SU-DHL-6 (cell line): ENCODE results near the gene FBH1.

Source experiments
- H2AFZ ChIP-seq: fragments of 200-600 bp; sonication (generic); 2 replicates; pipeline ENCODE4 v1.6.1; 2014; ENCODE audit warnings: low read depth, mild to moderate bottlenecking, moderate library complexity, mixed read lengths, antibody characterized with exemption, low read length; ENCODE audit not compliant: severe bottlenecking
- H3F3A ChIP-seq: fragments of 200-600 bp; shearing (Covaris generic); 2 replicates; pipeline ENCODE4 v1.6.0; 2016; ENCODE audit warnings: antibody characterized with exemption, mild to moderate bottlenecking; ENCODE audit not compliant: insufficient read depth
- H3K27ac ChIP-seq: fragments of 200-600 bp; sonication (generic); 2 replicates; pipeline ENCODE4 v1.5.1; 2016; ENCODE audit warnings: low read depth, mild to moderate bottlenecking, low read length, moderate library complexity, mixed read lengths
- H3K27me3 ChIP-seq: fragments of 200-600 bp; sonication (generic), shearing (Covaris generic); 2 replicates; pipeline ENCODE4 v1.6.0; 2014; ENCODE audit warnings: mild to moderate bottlenecking, low read length
- H3K36me3 ChIP-seq: fragments of 200-600 bp; sonication (generic); 2 replicates; pipeline ENCODE4 v1.6.1; 2014; ENCODE audit warnings: mild to moderate bottlenecking, low read length, mixed read lengths
- H3K4me2 ChIP-seq: fragments of 300-600, 200-600 bp; shearing (Covaris generic), sonication (generic); 2 replicates; pipeline ENCODE4 v1.6.0; 2014; ENCODE audit warnings: low read length, low read depth, mild to moderate bottlenecking; ENCODE audit not compliant: poor library complexity, severe bottlenecking
- H3K4me3 ChIP-seq: fragments of 200-600 bp; sonication (generic); 2 replicates; pipeline ENCODE4 v1.5.1; 2014; ENCODE audit warnings: antibody characterized with exemption, low read length, mild to moderate bottlenecking, mixed read lengths; ENCODE audit not compliant: insufficient read depth, poor library complexity, severe bottlenecking
- H3K79me2 ChIP-seq: fragments of 200-600 bp; sonication (generic); 2 replicates; pipeline ENCODE4 v1.6.1; 2014; ENCODE audit warnings: mild to moderate bottlenecking, low read length, moderate library complexity; ENCODE audit not compliant: insufficient read depth
- H3K9ac ChIP-seq: fragments of 200-600 bp; sonication (generic); 2 replicates; pipeline ENCODE4 v1.7.0; 2014; ENCODE audit warnings: mild to moderate bottlenecking, low read length
- H3K9me2 ChIP-seq: fragments of 200-600 bp; sonication (generic); replicated peaks from 2 replicates; pipeline ENCODE4 v1.6.1; 2014; ENCODE audit warnings: low read length; ENCODE audit not compliant: insufficient read depth
- H3K9me3 ChIP-seq: fragments of 200-600 bp; sonication (generic); 2 replicates; pipeline ENCODE4 v1.6.1; 2014; ENCODE audit warnings: low read length, mixed read lengths; ENCODE audit not compliant: insufficient read depth
- H4K20me1 ChIP-seq: fragments of 200-600 bp; sonication (generic); 2 replicates; pipeline ENCODE4 v1.6.1; 2014; ENCODE audit warnings: low read depth, mild to moderate bottlenecking, antibody characterized with exemption, low read length, moderate library complexity, mixed read lengths
- CTCF ChIP-seq: fragments of 200-600 bp; sonication (generic); IDR thresholded peaks from one replicate; pipeline ENCODE4 v1.5.1; 2017; ENCODE audit warnings: antibody characterized with exemption, mild to moderate bottlenecking, low read length, moderate library complexity; ENCODE audit not compliant: insufficient read depth, poor library complexity, severe bottlenecking
- EZH2phosphoT487 ChIP-seq: fragments of 200-600 bp; sonication (generic), shearing (Covaris generic); conservative IDR thresholded peaks from 2 replicates; pipeline ENCODE4 v1.6.1; 2018; ENCODE audit warnings: mild to moderate bottlenecking, antibody characterized with exemption, low read length, moderate library complexity, mixed read lengths

Gene FBH1

GRCh38 chr10:5894873-5895272 lies 4.8 kb downstream of the FBH1 start:
- Histone ChIP-seq H3K79me2 (peaks cover 43% of the 10 kb centered on the region), H2AFZ (no peak overlapping the region), H3K27ac (no peak overlapping the region), H3K9me2 (no peaks in the 10 kb centered on the region), H3F3A (no peaks in the 10 kb centered on the region), H3K27me3 (no peaks in the 10 kb centered on the region), H3K9ac (no peak overlapping the region), H3K36me3 (no peaks in the 10 kb centered on the region), H3K9me3 (no peaks in the 10 kb centered on the region), H4K20me1 (no peaks in the 10 kb centered on the region), H3K4me3 (no peak overlapping the region), H3K4me2 (no peak overlapping the region)
- TF ChIP-seq EZH2phosphoT487 (no peak), CTCF (no peak)

DNA sequence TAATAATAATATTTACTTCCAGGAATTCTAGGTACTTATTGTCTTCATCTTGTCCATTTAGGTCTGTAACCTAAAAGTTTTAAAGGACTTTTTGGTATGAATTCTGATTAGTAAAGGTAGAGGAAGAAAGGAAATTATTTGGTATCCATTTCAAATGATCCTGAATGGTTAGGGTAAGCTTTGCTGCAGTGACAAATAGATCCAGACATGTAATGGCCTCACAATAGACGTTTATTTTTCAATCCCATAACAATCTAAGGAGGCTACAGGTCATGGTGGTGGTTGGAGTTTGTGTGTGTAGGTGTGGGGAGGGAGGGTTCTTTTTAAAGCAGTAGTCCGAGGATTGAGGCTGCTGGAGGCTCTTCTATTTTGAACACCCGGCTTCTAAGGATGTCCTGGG lies 5.3 kb downstream of the FBH1 start:
- Histone ChIP-seq H3K4me3 (no peak overlapping the region), H4K20me1 (no peaks in the 10 kb centered on the region), H3K36me3 (no peaks in the 10 kb centered on the region), H2AFZ (no peak overlapping the region), H3K4me2 (no peak overlapping the region), H3K27me3 (no peaks in the 10 kb centered on the region), H3K27ac (no peak overlapping the region), H3F3A (no peaks in the 10 kb centered on the region), H3K9me2 (no peaks in the 10 kb centered on the region), H3K9me3 (no peaks in the 10 kb centered on the region), H3K9ac (no peak overlapping the region), H3K79me2 (peaks cover 42% of the 10 kb centered on the region)
- TF ChIP-seq CTCF (no peak), EZH2phosphoT487 (no peak)

GRCh38 chr10:5895804-5896203 lies 5.8 kb downstream of the FBH1 start:
- Histone ChIP-seq H3K4me2 (no peak overlapping the region), H3K36me3 (no peaks in the 10 kb centered on the region)

More at GRCh38 chr10:5895804-5896203, 5.8 kb downstream of the FBH1 start:
- Histone ChIP-seq H3K27ac (no peak overlapping the region), H3K9me3 (no peaks in the 10 kb centered on the region), H4K20me1 (no peaks in the 10 kb centered on the region), H3K27me3 (no peaks in the 10 kb centered on the region), H2AFZ (no peak overlapping the region), H3K79me2 (peaks cover 38% of the 10 kb centered on the region), H3K4me3 (no peak overlapping the region), H3F3A (no peaks in the 10 kb centered on the region), H3K9ac (no peak overlapping the region), H3K9me2 (no peaks in the 10 kb centered on the region)
- TF ChIP-seq CTCF (no peak), EZH2phosphoT487 (no peak)
